MM.1S (cell line): ENCODE results near the gene CMBL.

Experiments
- DNase-seq: peaks from one replicate; pipeline ENCODE4 v3.0.0-alpha.2; 2015
- H2AFZ ChIP-seq: fragments of 300-600 bp; sonication (generic); 2 replicates; pipeline ENCODE4 v1.6.0; 2016; ENCODE audit warnings: antibody characterized with exemption, low read length
- H3F3A ChIP-seq: fragments of 300-600 bp; sonication (generic); 2 replicates; pipeline ENCODE4 v1.6.1; 2016; ENCODE audit warnings: mild to moderate bottlenecking, antibody characterized with exemption, low read length, moderate library complexity, mixed read lengths; ENCODE audit not compliant: insufficient read depth
- H3K27ac ChIP-seq: fragments of 300-600 bp; sonication (generic); 2 replicates; pipeline ENCODE4 v1.5.1; 2016; ENCODE audit warnings: mild to moderate bottlenecking, low read length
- H3K27me3 ChIP-seq: fragments of 300-600 bp; sonication (generic); replicated peaks from 2 replicates; pipeline ENCODE4 v1.6.0; 2016; ENCODE audit warnings: low read length; ENCODE audit not compliant: insufficient read depth
- H3K36me3 ChIP-seq: fragments of 300-600 bp; sonication (generic); replicated peaks from 2 replicates; pipeline ENCODE4 v1.6.1; 2016; ENCODE audit warnings: mild to moderate bottlenecking, low read length, mixed read lengths; ENCODE audit not compliant: insufficient read depth
- H3K4me1 ChIP-seq: fragments of 300-600 bp; sonication (generic); 2 replicates; pipeline ENCODE4 v1.6.1; 2016; ENCODE audit warnings: low read length, mixed read lengths
- H3K4me2 ChIP-seq: fragments of 300-600 bp; sonication (generic); 2 replicates; pipeline ENCODE4 v1.6.0; 2016; ENCODE audit warnings: low read depth, low read length
- H3K4me3 ChIP-seq: fragments of 300-600 bp; sonication (generic); 2 replicates; pipeline ENCODE4 v1.5.1; 2016; ENCODE audit warnings: low read length, mixed read lengths
- H3K79me2 ChIP-seq: fragments of 300-600 bp; sonication (generic); 2 replicates; pipeline ENCODE4 v1.6.1; 2016; ENCODE audit warnings: mixed run types, low read length, mixed read lengths
- H3K9ac ChIP-seq: fragments of 300-600 bp; sonication (generic); 2 replicates; pipeline ENCODE4 v1.6.1; 2016; ENCODE audit warnings: low read length, mixed read lengths
- H3K9me2 ChIP-seq: fragments of 300-600 bp; sonication (generic); replicated peaks from 2 replicates; pipeline ENCODE4 v1.6.1; 2016; ENCODE audit warnings: mild to moderate bottlenecking, low read length, mixed read lengths; ENCODE audit not compliant: insufficient read depth
- H3K9me3 ChIP-seq: fragments of 300-600 bp; sonication (generic); replicated peaks from 2 replicates; pipeline ENCODE4 v1.6.1; 2016; ENCODE audit warnings: mild to moderate bottlenecking, low read length, mixed read lengths; ENCODE audit not compliant: insufficient read depth
- H4K20me1 ChIP-seq: fragments of 300-600 bp; sonication (generic); 2 replicates; pipeline ENCODE4 v1.6.1; 2016; ENCODE audit warnings: mild to moderate bottlenecking, low read length, moderate library complexity, mixed read lengths; ENCODE audit not compliant: insufficient read depth
- CTCF ChIP-seq: fragments of 300-600 bp; sonication (generic); IDR thresholded peaks from 2 replicates; pipeline ENCODE4 v1.5.1; 2016; ENCODE audit warnings: antibody characterized with exemption, low read length, mixed read lengths
- EZH2 ChIP-seq: fragments of 300-600 bp; sonication (generic); optimal IDR thresholded peaks from 2 replicates; pipeline ENCODE3; 2017; ENCODE audit warnings: low read depth, mild to moderate bottlenecking, antibody characterized with exemption, low read length, mixed read lengths
- EZH2phosphoT487 ChIP-seq: fragments of 300-600 bp; sonication (generic); IDR thresholded peaks from 2 replicates; pipeline ENCODE4 v1.6.1; 2018; ENCODE audit warnings: antibody characterized with exemption, low read length

The CMBL gene

GRCh38 chr5:10328323-10328722 lies 20.6 kb upstream of the CMBL start:
- TF ChIP-seq CTCF (no peak), EZH2phosphoT487 (no peak), EZH2 (no peak)
- Histone ChIP-seq H3K79me2 (no peaks in the 10 kb centered on the region), H3K9me3 (no peaks in the 10 kb centered on the region), H3K9me2 (no peaks in the 10 kb centered on the region), H3K9ac (no peak overlapping the region), H3K4me2 (no peak overlapping the region), H3F3A (no peaks in the 10 kb centered on the region), H3K4me1 (no peaks in the 10 kb centered on the region), H3K27ac (no peak overlapping the region), H3K36me3 (no peaks in the 10 kb centered on the region), H4K20me1 (no peaks in the 10 kb centered on the region), H2AFZ (no peak overlapping the region), H3K27me3 (no peaks in the 10 kb centered on the region), H3K4me3 (no peak overlapping the region)
- DNase-seq: no peak

- DNase-seq: no peak
- no peaks in the 10 kb centered on the region for H3K27me3 ChIP-seq
- no peaks in the 10 kb centered on the region for H3F3A ChIP-seq
- H3K4me1 ChIP-seq: no peaks in the 10 kb centered on the region
- no peak overlapping the region for H3K9ac ChIP-seq
- H3K9me2 ChIP-seq: no peaks in the 10 kb centered on the region
- no peaks in the 10 kb centered on the region for H3K36me3 ChIP-seq
- H2AFZ ChIP-seq: no peak overlapping the region
- TF ChIP-seq EZH2phosphoT487 (no peak), EZH2 (no peak), CTCF (no peak)
- H3K27ac ChIP-seq: no peak overlapping the region
- no peak overlapping the region for H3K4me3 ChIP-seq
- no peak overlapping the region for H3K4me2 ChIP-seq
- H3K79me2 ChIP-seq: no peaks in the 10 kb centered on the region
- H4K20me1 ChIP-seq: no peaks in the 10 kb centered on the region
- H3K9me3 ChIP-seq: no peaks in the 10 kb centered on the region
Measured at GRCh38 chr5:10324518-10325370, 17.0 kb upstream of the CMBL start.

DNA sequence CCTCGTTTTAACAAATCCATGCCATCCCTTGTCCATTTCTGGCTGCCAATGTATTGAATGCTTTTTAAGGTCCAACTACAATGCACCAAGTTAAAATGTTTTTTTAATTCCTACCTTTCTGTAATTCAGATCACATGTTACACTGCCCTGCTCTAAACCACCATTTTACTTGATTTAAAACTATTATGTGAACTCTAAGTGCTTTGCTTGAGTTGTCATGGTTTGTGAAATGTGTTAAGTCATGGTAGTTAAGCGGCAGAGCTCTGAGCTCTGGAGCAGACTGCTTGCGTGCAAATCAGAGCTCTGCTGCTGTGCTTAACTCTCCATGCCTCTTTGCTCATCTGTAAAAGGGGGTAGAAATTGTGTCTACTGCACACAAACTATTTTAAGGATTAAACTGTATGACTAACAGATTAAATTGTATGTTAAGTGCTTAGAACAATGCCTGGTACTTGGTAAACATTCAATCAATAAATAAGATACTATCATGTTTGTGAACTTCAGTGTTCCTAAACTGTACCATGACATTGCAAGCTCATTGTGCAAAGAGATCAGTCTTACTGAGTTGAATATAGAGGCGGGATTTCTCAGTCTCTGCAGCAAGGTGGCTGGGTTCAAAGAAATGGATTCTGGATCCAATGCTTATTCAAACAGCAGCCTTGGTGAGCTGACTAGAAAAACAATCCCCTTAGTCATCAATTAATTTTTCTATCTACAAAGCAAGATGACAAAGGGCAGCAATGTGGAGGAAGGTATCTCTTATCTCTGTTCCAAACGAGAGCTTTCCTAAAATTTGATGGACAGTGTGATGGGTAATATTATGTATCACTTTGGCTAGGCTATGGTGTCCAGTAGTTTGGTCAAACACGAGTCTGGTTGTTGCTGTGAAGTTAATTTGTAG lies 16.1 kb upstream of the CMBL start:
- no peaks in the 10 kb centered on the region for H3K4me1 ChIP-seq
- H3K79me2 ChIP-seq: no peaks in the 10 kb centered on the region
- H4K20me1 ChIP-seq: no peaks in the 10 kb centered on the region
- TF ChIP-seq CTCF (no peak), EZH2phosphoT487 (no peak), EZH2 (no peak)
- no peak overlapping the region for H3K27ac ChIP-seq
- no peaks in the 10 kb centered on the region for H3F3A ChIP-seq
- H3K9me2 ChIP-seq: no peaks in the 10 kb centered on the region
- DNase-seq: no peak
- no peak overlapping the region for H3K9ac ChIP-seq
- H3K36me3 ChIP-seq: no peaks in the 10 kb centered on the region
- H3K9me3 ChIP-seq: no peaks in the 10 kb centered on the region
- H3K4me3 ChIP-seq: no peak overlapping the region
- H3K4me2 ChIP-seq: no peak overlapping the region
- no peak overlapping the region for H2AFZ ChIP-seq
- no peaks in the 10 kb centered on the region for H3K27me3 ChIP-seq
